Left lung (tissue), 10 donors: ENCODE results near the gene PDE11A. TPM values are rescaled to one million over a fixed set of nuclear protein-coding genes. Genes with fewer than 3 reads are reported as not detected.

ENCODE experiments used
- ATAC-seq: fragments of 200-7000 bp; cut with Tn5 transposase; one replicate; pipeline ENCODE4 v1.9.1; 2020; ENCODE audit warnings: moderate library complexity
- DNase-seq, 4 donors: peaks; one replicate each; pipeline ENCODE4 v3.0.0-alpha.2; 2013 to 2020
- H3K27ac ChIP-seq, 2 donors: fragments of 200-600 bp; sonication (generic) in 1 of 2; one replicate each; pipeline versions ENCODE4 v1.5.0 to v1.8.0; 2020 to 2021
- H3K27me3 ChIP-seq, 2 donors: fragments of 200-600 bp; sonication (generic) in 1 of 2; one replicate each; pipeline versions ENCODE4 v1.5.0 to v1.8.0; 2020 to 2021
- H3K36me3 ChIP-seq, 2 donors: fragments of 200-600 bp; sonication (generic) in 1 of 2; one replicate each; pipeline versions ENCODE4 v1.5.0 to v1.8.0; 2020 to 2021
- H3K4me1 ChIP-seq, 2 donors: fragments of 200-600 bp; one replicate each; pipeline ENCODE4 v1.8.0; 2021
- H3K4me3 ChIP-seq, 2 donors: fragments of 200-600 bp; sonication (generic) in 1 of 2; one replicate each; pipeline versions ENCODE4 v1.5.0 to v1.8.0; 2020 to 2021; ENCODE audit warnings: mild to moderate bottlenecking in 1 of 2
- H3K9me3 ChIP-seq, 2 donors: fragments of 200-600 bp; sonication (generic) in 1 of 2; one replicate each; pipeline versions ENCODE4 v1.5.0 to v1.8.0; 2020 to 2021
- intact Hi-C, 2 donors: fragments of 100-400 bp; cut with DNase I; formaldehyde crosslinking; loops; one replicate each; pipeline versions ENCODE4 v1.11.2 to v1.14.2; 2022
- polyA plus RNA-seq, 6 donors: library from polyadenylated mRNA; unstranded; fragments of 120-200 nt; gene quantifications; one replicate each; pipeline ENCODE4 v1.2.1, GENCODE V29; 2013; ENCODE audit not compliant: insufficient read length in 6 of 6
- total RNA-seq, 2 donors: library from RNA; stranded (reverse); fragmentation: NEBNext Ultra II Directional; extraction: Animal tissue kit (Norgen Biotek cat#: 25700); gene quantifications; one replicate each; pipeline ENCODE4 v1.2.1, GENCODE V29; 2021
- TF ChIP-seq, protein P1 (sequence below), 2 donors: fragments of 200-600 bp; sonication (generic) in 1 of 2; IDR thresholded peaks; one replicate each; pipeline versions ENCODE4 v1.5.0 to v1.8.0; 2021; ENCODE audit warnings: antibody characterized with exemption in 2 of 2
- donor health status: DM: no; HTN: yes; CAD: no.
- donor health status: DM: no; HTN: no; CAD: no.

Gene PDE11A
- total and polyA plus RNA-seq, 8 donors = 0.24 to 0.73 (median 0.35) TPM

DNA sequence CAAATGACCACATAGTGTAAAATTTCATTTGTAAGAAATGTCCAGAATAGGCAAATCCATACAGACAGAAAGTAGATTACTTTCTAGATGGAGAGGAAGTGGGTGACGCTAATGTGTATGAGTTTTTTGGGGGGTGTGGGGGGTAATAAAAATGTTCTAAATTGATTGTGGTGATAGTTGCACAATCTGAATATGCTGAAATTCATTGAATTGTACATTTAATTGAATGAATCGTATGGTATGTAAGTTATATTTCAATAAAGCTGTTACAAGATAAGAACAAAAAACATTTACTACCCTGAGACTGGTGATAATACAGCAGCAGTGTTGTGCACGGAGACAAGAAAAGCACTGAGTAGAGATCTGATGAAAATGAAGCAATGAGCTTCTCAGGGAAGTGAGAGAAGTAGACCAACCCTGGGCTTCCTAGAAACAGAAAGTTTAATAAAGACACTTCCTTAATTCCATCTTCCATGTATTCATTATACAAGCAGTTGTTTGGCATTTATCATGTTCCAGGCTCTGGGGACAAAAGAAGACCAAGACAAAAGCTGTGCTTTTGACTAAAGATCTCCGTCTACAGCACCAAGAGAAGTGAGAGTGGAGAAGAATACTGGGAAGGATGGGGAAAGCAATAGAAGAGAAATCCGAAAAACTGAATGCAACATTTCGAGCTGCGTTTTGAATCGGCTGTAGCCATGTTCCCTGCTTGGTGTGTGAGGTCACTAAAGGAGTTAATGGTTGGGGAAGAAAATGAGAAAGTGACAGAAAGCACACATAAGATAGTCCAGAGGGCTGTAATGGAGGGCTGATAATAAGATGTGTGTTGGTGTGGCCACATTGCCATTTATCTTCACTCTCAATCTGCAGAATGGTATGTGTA, 1.8 kb upstream of the PDE11A start:
- Histone ChIP-seq H3K4me3 (no peak overlapping the region), H3K4me1 (peaks cover 0 to 13% of the 10 kb centered on the region in 2 donors), H3K9me3 (peaks cover 0 to 2% of the 10 kb centered on the region in 2 donors), H3K27ac (no peak overlapping the region), H3K36me3 (no peaks in the 10 kb centered on the region), H3K27me3 (peaks cover 4 to 45% of the 10 kb centered on the region in 2 donors)
- no peak for DNase-seq
- ATAC-seq = no peak
- intact Hi-C loops = no loop called here
- TF ChIP-seq, protein P1, sequence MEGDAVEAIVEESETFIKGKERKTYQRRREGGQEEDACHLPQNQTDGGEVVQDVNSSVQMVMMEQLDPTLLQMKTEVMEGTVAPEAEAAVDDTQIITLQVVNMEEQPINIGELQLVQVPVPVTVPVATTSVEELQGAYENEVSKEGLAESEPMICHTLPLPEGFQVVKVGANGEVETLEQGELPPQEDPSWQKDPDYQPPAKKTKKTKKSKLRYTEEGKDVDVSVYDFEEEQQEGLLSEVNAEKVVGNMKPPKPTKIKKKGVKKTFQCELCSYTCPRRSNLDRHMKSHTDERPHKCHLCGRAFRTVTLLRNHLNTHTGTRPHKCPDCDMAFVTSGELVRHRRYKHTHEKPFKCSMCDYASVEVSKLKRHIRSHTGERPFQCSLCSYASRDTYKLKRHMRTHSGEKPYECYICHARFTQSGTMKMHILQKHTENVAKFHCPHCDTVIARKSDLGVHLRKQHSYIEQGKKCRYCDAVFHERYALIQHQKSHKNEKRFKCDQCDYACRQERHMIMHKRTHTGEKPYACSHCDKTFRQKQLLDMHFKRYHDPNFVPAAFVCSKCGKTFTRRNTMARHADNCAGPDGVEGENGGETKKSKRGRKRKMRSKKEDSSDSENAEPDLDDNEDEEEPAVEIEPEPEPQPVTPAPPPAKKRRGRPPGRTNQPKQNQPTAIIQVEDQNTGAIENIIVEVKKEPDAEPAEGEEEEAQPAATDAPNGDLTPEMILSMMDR (IDR thresholded peaks at IDR 0.05) = no peak

DNA sequence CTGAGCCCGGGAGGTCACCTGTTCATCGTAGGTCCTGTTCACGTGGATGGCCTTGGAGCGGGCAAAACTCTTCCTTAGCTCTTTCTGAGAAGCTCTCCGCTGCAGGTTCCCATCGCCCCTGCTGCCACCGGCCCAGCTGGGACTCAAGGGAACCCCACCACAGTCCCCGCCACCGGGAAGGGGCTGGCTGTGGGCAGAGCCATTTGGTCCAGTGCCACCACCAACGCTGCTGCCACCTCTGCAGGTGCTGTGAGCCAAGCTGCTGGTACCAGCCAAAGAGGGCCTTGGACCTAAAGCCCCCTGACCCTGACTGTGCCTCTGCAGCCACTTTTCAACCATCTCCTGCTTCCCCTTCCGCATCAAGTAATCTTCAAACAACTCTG, 586 bp downstream of the PDE11A start:
- Histone ChIP-seq H3K27ac (no peak overlapping the region), H3K4me1 (peaks cover 0 to 13% of the 10 kb centered on the region in 2 donors), H3K27me3 (peaks cover 4 to 45% of the 10 kb centered on the region in 2 donors), H3K36me3 (no peaks in the 10 kb centered on the region), H3K4me3 (no peak overlapping the region), H3K9me3 (no peaks in the 10 kb centered on the region)
- TF ChIP-seq, protein P1 (IDR thresholded peaks at IDR 0.05) = no peak
- no peak for DNase-seq
- intact Hi-C loops = no loop called here
- no peak for ATAC-seq

DNA sequence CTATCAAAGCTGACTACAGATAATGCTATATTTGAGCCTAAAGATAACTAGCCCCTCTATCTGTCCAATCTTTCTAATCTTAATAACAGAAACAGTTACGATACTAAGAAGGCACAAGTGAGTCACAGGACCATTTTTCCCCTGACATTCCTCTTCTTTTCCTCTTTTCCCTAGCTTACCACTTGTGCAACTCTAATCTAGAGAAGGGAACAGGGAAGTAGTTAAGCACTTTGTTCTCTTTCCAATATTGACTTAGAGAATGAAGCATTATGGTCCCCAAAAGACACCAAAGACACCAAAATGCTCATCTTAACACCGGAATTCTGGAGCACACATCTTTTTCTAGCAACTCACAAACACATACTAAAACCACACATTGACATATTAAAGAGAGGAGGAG, 1.8 kb downstream of the PDE11A start:
- DNase-seq (no peak), ATAC-seq (no peak)
- TF ChIP-seq, protein P1 (IDR thresholded peaks at IDR 0.05) = no peak
- H3K27ac ChIP-seq = no peak overlapping the region
- intact Hi-C loops = no loop called here
- H3K4me1 ChIP-seq = peaks cover 0 to 13% of the 10 kb centered on the region in 2 donors
- peaks cover 4 to 45% of the 10 kb centered on the region in 2 donors for H3K27me3 ChIP-seq
- no peak overlapping the region for H3K4me3 ChIP-seq
- H3K36me3 ChIP-seq = no peaks in the 10 kb centered on the region
- no peaks in the 10 kb centered on the region for H3K9me3 ChIP-seq

DNA sequence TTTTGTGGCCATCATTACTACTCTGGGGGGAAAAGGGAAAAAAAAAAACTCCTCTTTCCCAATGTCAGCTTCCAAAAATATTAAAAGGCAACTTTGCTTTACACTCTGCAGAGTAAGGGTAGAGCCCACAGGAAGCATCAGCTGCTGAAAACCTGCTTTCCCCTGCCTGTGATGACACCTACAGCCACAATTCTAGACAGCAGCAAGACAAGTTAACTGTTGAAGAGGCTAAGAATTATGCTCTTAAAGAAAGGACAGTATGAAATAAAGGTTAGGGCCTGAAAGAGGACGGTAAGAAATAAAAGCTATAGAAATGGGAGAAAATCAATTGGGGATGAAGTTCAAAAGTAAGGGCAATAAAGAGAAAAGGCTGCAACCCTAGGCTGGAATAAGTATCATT, 3.0 kb downstream of the PDE11A start:
- no peaks in the 10 kb centered on the region for H3K9me3 ChIP-seq
- no peak overlapping the region for H3K27ac ChIP-seq
- ATAC-seq (no peak), DNase-seq (no peak)
- TF ChIP-seq, protein P1 (IDR thresholded peaks at IDR 0.05) = no peak
- peaks cover 4 to 38% of the 10 kb centered on the region in 2 donors for H3K27me3 ChIP-seq
- intact Hi-C loops = no loop called here
- no peak overlapping the region for H3K4me3 ChIP-seq
- peaks cover 0 to 13% of the 10 kb centered on the region in 2 donors for H3K4me1 ChIP-seq
- H3K36me3 ChIP-seq = no peaks in the 10 kb centered on the region

DNA sequence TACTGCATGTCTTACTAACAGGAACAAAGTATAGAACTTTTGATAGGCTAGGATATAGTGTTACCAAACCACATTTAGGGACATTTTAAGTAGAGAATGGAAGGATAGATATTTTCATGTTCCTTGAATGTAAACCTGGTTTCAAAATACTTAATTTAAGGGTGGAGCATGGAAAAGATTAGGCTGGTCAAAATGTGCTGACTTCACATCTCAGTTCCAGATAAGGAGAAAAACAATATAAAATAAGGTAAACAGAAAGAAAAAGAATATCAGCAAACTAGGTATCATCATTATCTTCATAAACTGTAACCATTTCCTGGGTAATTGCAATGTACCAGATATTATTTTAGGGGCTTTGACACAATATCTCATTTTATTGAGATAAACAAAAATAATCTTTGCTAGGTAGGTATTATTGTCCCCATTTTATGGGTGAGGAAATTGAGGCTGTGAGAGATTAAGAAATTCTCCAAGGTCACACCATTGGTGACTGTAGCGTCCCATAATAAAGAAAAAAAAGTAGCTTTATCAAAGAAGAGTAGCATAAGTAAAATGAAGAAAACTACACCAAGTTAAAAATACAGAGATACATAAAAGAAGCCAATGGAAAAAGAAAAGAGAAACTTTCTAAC, 3.6 kb downstream of the PDE11A start:
- no peak overlapping the region for H3K27ac ChIP-seq
- H3K4me3 ChIP-seq = no peak overlapping the region
- ATAC-seq = no peak
- TF ChIP-seq, protein P1 (IDR thresholded peaks at IDR 0.05) = no peak
- no peaks in the 10 kb centered on the region for H3K9me3 ChIP-seq
- DNase-seq = no peak
- intact Hi-C loops = no loop called here
- peaks cover 4 to 32% of the 10 kb centered on the region in 2 donors for H3K27me3 ChIP-seq
- peaks cover 0 to 13% of the 10 kb centered on the region in 2 donors for H3K4me1 ChIP-seq
- H3K36me3 ChIP-seq = no peaks in the 10 kb centered on the region
